ENCODE results near the gene MYO5C.
"Not testable (repeated sequence)": the region's sequence is repeated elsewhere in the genome, so short reads cannot be mapped to it uniquely, and the experiment has no call there.

MYO5C gene

GRCh38 chr15:52290329-52290728 is 5.3 kb downstream of the MYO5C start:
- H3K27ac Mint-ChIP-seq, result no peak overlapping the region

GRCh38 chr15:52289629-52290081 is 5.9 kb downstream of the MYO5C start:
- no peak overlapping the region for H3K27ac Mint-ChIP-seq
- no peaks in the 10 kb centered on the region for H3K36me3 Mint-ChIP-seq (ENCODE audit: low read depth)
- H3K9me3 Mint-ChIP-seq, result no peaks in the 10 kb centered on the region
- H3K4me3 Mint-ChIP-seq, result no peak overlapping the region
- no peak for DNase-seq
- H3K4me1 Mint-ChIP-seq (ENCODE audit: low read depth), result peaks cover 12% of the 10 kb centered on the region
- peaks cover 28% of the 10 kb centered on the region for H3K27me3 Mint-ChIP-seq

More at GRCh38 chr15:52290329-52290728, 5.3 kb downstream of the MYO5C start:
- H3K4me3 Mint-ChIP-seq, result no peak overlapping the region
- no peaks in the 10 kb centered on the region for H3K9me3 Mint-ChIP-seq
- peaks cover 32% of the 10 kb centered on the region for H3K27me3 Mint-ChIP-seq
- DNase-seq, result no peak
- H3K36me3 Mint-ChIP-seq (ENCODE audit: low read depth), result no peaks in the 10 kb centered on the region
- peaks cover 15% of the 10 kb centered on the region for H3K4me1 Mint-ChIP-seq (ENCODE audit: low read depth)

GRCh38 chr15:52288986-52289385 is 6.6 kb downstream of the MYO5C start:
- no peak overlapping the region for H3K27ac Mint-ChIP-seq
- DNase-seq, result no peak
- H3K36me3 Mint-ChIP-seq (ENCODE audit: low read depth), result no peaks in the 10 kb centered on the region
- no peaks in the 10 kb centered on the region for H3K9me3 Mint-ChIP-seq
- no peak overlapping the region for H3K4me3 Mint-ChIP-seq
- H3K27me3 Mint-ChIP-seq, result peaks cover 21% of the 10 kb centered on the region
- peaks cover 11% of the 10 kb centered on the region for H3K4me1 Mint-ChIP-seq (ENCODE audit: low read depth)

GRCh38 chr15:52288051-52288942 is 7.3 kb downstream of the MYO5C start:
- DNase-seq, result no peak
- H3K4me1 Mint-ChIP-seq (ENCODE audit: low read depth), result peaks cover 12% of the 10 kb centered on the region
- no peaks in the 10 kb centered on the region for H3K36me3 Mint-ChIP-seq (ENCODE audit: low read depth)
- H3K4me3 Mint-ChIP-seq, result no peak overlapping the region
- no peaks in the 10 kb centered on the region for H3K9me3 Mint-ChIP-seq
- no peak overlapping the region for H3K27ac Mint-ChIP-seq
- H3K27me3 Mint-ChIP-seq, result peaks cover 14% of the 10 kb centered on the region

- Mint-ChIP-seq H3K36me3 (ENCODE audit: low read depth) (no peaks in the 10 kb centered on the region), H3K4me1 (ENCODE audit: low read depth) (peaks cover 12% of the 10 kb centered on the region), H3K9me3 (no peaks in the 10 kb centered on the region), H3K27me3 (peaks cover 2% of the 10 kb centered on the region), H3K4me3 (no peak overlapping the region), H3K27ac (no peak overlapping the region)
- no peak for DNase-seq
Observed at GRCh38 chr15:52287114-52287513, 8.5 kb downstream of the MYO5C start.

GRCh38 chr15:52285941-52286340 is 9.7 kb downstream of the MYO5C start:
- H3K4me1 Mint-ChIP-seq (ENCODE audit: low read depth); H3K36me3 Mint-ChIP-seq (ENCODE audit: low read depth); H3K9me3 Mint-ChIP-seq; H3K27ac Mint-ChIP-seq; H3K27me3 Mint-ChIP-seq; DNase-seq; H3K4me3 Mint-ChIP-seq: not testable (repeated sequence)

GRCh38 chr15:52284164-52284563 is 11.4 kb downstream of the MYO5C start:
- H3K4me3 Mint-ChIP-seq, result no peak overlapping the region
- no peaks in the 10 kb centered on the region for H3K27me3 Mint-ChIP-seq
- no peaks in the 10 kb centered on the region for H3K36me3 Mint-ChIP-seq (ENCODE audit: low read depth)
- no peak overlapping the region for H3K27ac Mint-ChIP-seq
- H3K9me3 Mint-ChIP-seq, result no peaks in the 10 kb centered on the region
- H3K4me1 Mint-ChIP-seq (ENCODE audit: low read depth), result peaks cover 1% of the 10 kb centered on the region
- DNase-seq, result no peak

- Mint-ChIP-seq H3K9me3 (no peaks in the 10 kb centered on the region), H3K27me3 (no peaks in the 10 kb centered on the region), H3K36me3 (ENCODE audit: low read depth) (no peaks in the 10 kb centered on the region), H3K4me1 (ENCODE audit: low read depth) (peaks cover 1% of the 10 kb centered on the region), H3K4me3 (no peak overlapping the region), H3K27ac (no peak overlapping the region)
- DNase-seq, result no peak
Observed at GRCh38 chr15:52283281-52283680, 12.3 kb downstream of the MYO5C start.

- peaks cover 1% of the 10 kb centered on the region for H3K4me1 Mint-ChIP-seq (ENCODE audit: low read depth)
- DNase-seq, result no peak
- H3K27me3 Mint-ChIP-seq, result no peaks in the 10 kb centered on the region
- no peaks in the 10 kb centered on the region for H3K9me3 Mint-ChIP-seq
- H3K36me3 Mint-ChIP-seq (ENCODE audit: low read depth), result no peaks in the 10 kb centered on the region
- no peak overlapping the region for H3K27ac Mint-ChIP-seq
- no peak overlapping the region for H3K4me3 Mint-ChIP-seq
Observed at GRCh38 chr15:52282418-52282817, 13.2 kb downstream of the MYO5C start.

GRCh38 chr15:52281085-52282035 is 14.2 kb downstream of the MYO5C start:
- Mint-ChIP-seq H3K9me3 (no peaks in the 10 kb centered on the region), H3K36me3 (ENCODE audit: low read depth) (no peaks in the 10 kb centered on the region), H3K27me3 (no peaks in the 10 kb centered on the region), H3K27ac (no peak overlapping the region), H3K4me3 (no peak overlapping the region), H3K4me1 (ENCODE audit: low read depth) (peaks cover 1% of the 10 kb centered on the region)
- DNase-seq, result no peak

GRCh38 chr15:52280326-52281084 is 15.1 kb downstream of the MYO5C start:
- Mint-ChIP-seq H3K4me1 (ENCODE audit: low read depth) (peaks cover 1% of the 10 kb centered on the region), H3K27me3 (peaks cover 2% of the 10 kb centered on the region), H3K9me3 (no peaks in the 10 kb centered on the region), H3K27ac (no peak overlapping the region), H3K4me3 (no peak overlapping the region), H3K36me3 (ENCODE audit: low read depth) (no peaks in the 10 kb centered on the region)
- DNase-seq, result no peak

- no peaks in the 10 kb centered on the region for H3K36me3 Mint-ChIP-seq (ENCODE audit: low read depth)
- no peaks in the 10 kb centered on the region for H3K4me1 Mint-ChIP-seq (ENCODE audit: low read depth)
- H3K4me3 Mint-ChIP-seq, result no peak overlapping the region
- no peak overlapping the region for H3K27ac Mint-ChIP-seq
- no peaks in the 10 kb centered on the region for H3K9me3 Mint-ChIP-seq
- DNase-seq, result no peak
- peaks cover 2% of the 10 kb centered on the region for H3K27me3 Mint-ChIP-seq
Observed at GRCh38 chr15:52278636-52279367, 16.8 kb downstream of the MYO5C start.

GRCh38 chr15:52278135-52278534 is 17.5 kb downstream of the MYO5C start:
- Mint-ChIP-seq H3K9me3 (no peaks in the 10 kb centered on the region), H3K27ac (no peak overlapping the region), H3K36me3 (ENCODE audit: low read depth) (no peaks in the 10 kb centered on the region), H3K4me3 (no peak overlapping the region), H3K4me1 (ENCODE audit: low read depth) (no peaks in the 10 kb centered on the region), H3K27me3 (peaks cover 2% of the 10 kb centered on the region)
- DNase-seq, result no peak

GRCh38 chr15:52277575-52277974 is 18.0 kb downstream of the MYO5C start:
- no peak for DNase-seq
- H3K36me3 Mint-ChIP-seq (ENCODE audit: low read depth), result no peaks in the 10 kb centered on the region
- no peaks in the 10 kb centered on the region for H3K4me1 Mint-ChIP-seq (ENCODE audit: low read depth)
- no peak overlapping the region for H3K4me3 Mint-ChIP-seq
- peaks cover 2% of the 10 kb centered on the region for H3K27me3 Mint-ChIP-seq
- no peak overlapping the region for H3K27ac Mint-ChIP-seq
- no peaks in the 10 kb centered on the region for H3K9me3 Mint-ChIP-seq
